Measurements from ENCODE around the gene FNDC3A.

DNA sequence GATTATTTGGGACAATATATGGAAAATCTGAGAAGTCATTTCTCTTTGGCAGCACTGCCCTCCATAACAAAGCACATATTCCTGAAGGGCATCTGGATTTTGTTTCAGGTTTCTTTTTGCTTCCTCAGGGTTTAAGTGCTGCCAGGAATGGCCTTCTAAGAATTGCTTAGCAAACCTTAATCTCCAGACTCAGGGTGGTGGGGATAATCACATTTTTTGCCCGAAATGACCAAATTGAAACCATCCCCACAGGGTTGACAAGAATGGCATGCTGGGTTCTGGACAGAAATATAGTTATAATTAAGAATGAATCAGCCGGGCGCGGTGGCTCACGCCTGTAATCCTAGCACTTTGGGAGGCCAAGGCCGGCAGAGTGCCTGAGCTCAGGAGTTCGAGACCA is 265.6 kb downstream of the FNDC3A start:
- TF ChIP-seq, protein P1, sequence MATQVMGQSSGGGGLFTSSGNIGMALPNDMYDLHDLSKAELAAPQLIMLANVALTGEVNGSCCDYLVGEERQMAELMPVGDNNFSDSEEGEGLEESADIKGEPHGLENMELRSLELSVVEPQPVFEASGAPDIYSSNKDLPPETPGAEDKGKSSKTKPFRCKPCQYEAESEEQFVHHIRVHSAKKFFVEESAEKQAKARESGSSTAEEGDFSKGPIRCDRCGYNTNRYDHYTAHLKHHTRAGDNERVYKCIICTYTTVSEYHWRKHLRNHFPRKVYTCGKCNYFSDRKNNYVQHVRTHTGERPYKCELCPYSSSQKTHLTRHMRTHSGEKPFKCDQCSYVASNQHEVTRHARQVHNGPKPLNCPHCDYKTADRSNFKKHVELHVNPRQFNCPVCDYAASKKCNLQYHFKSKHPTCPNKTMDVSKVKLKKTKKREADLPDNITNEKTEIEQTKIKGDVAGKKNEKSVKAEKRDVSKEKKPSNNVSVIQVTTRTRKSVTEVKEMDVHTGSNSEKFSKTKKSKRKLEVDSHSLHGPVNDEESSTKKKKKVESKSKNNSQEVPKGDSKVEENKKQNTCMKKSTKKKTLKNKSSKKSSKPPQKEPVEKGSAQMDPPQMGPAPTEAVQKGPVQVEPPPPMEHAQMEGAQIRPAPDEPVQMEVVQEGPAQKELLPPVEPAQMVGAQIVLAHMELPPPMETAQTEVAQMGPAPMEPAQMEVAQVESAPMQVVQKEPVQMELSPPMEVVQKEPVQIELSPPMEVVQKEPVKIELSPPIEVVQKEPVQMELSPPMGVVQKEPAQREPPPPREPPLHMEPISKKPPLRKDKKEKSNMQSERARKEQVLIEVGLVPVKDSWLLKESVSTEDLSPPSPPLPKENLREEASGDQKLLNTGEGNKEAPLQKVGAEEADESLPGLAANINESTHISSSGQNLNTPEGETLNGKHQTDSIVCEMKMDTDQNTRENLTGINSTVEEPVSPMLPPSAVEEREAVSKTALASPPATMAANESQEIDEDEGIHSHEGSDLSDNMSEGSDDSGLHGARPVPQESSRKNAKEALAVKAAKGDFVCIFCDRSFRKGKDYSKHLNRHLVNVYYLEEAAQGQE (IDR thresholded peaks at IDR 0.05; ENCODE audit: low read depth, low read length) = no peak
- no peak for TF ChIP-seq GABPA (IDR thresholded peaks at IDR 0.05; ENCODE audit: low read depth)
- no peak for TF ChIP-seq EZH2phosphoT487 (IDR thresholded peaks at IDR 0.05; ENCODE audit: borderline replicate concordance, low read depth)
- TF ChIP-seq RAD21 (IDR thresholded peaks at IDR 0.05; ENCODE audit: low read length) = no peak
- TF ChIP-seq, protein P2, sequence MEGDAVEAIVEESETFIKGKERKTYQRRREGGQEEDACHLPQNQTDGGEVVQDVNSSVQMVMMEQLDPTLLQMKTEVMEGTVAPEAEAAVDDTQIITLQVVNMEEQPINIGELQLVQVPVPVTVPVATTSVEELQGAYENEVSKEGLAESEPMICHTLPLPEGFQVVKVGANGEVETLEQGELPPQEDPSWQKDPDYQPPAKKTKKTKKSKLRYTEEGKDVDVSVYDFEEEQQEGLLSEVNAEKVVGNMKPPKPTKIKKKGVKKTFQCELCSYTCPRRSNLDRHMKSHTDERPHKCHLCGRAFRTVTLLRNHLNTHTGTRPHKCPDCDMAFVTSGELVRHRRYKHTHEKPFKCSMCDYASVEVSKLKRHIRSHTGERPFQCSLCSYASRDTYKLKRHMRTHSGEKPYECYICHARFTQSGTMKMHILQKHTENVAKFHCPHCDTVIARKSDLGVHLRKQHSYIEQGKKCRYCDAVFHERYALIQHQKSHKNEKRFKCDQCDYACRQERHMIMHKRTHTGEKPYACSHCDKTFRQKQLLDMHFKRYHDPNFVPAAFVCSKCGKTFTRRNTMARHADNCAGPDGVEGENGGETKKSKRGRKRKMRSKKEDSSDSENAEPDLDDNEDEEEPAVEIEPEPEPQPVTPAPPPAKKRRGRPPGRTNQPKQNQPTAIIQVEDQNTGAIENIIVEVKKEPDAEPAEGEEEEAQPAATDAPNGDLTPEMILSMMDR (IDR thresholded peaks at IDR 0.05) = no peak
- TF ChIP-seq RCOR1 (IDR thresholded peaks at IDR 0.05; ENCODE audit: low read length) = no peak
- TF ChIP-seq FOXM1 (IDR thresholded peaks at IDR 0.05; ENCODE audit: low read depth) = no peak
- TF ChIP-seq, protein P3, sequence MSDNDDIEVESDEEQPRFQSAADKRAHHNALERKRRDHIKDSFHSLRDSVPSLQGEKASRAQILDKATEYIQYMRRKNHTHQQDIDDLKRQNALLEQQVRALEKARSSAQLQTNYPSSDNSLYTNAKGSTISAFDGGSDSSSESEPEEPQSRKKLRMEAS (IDR thresholded peaks at IDR 0.05; ENCODE audit: low read depth) = no peak
- TF ChIP-seq SIN3A (IDR thresholded peaks at IDR 0.05; ENCODE audit: borderline replicate concordance, low read depth, low read length) = no peak
- no peak for TF ChIP-seq CHD2 (IDR thresholded peaks at IDR 0.05; ENCODE audit: low read length, partially characterized antibody)

Data from SK-N-SH (cell line).